NAMALWA (cell line): ENCODE results near the gene ATP8B3.

Experiments
- DNase-seq: peaks from one replicate; pipeline ENCODE4 v3.0.0-alpha.2; 2015; ENCODE audit warnings: low spot score

ATP8B3 gene, protein sequence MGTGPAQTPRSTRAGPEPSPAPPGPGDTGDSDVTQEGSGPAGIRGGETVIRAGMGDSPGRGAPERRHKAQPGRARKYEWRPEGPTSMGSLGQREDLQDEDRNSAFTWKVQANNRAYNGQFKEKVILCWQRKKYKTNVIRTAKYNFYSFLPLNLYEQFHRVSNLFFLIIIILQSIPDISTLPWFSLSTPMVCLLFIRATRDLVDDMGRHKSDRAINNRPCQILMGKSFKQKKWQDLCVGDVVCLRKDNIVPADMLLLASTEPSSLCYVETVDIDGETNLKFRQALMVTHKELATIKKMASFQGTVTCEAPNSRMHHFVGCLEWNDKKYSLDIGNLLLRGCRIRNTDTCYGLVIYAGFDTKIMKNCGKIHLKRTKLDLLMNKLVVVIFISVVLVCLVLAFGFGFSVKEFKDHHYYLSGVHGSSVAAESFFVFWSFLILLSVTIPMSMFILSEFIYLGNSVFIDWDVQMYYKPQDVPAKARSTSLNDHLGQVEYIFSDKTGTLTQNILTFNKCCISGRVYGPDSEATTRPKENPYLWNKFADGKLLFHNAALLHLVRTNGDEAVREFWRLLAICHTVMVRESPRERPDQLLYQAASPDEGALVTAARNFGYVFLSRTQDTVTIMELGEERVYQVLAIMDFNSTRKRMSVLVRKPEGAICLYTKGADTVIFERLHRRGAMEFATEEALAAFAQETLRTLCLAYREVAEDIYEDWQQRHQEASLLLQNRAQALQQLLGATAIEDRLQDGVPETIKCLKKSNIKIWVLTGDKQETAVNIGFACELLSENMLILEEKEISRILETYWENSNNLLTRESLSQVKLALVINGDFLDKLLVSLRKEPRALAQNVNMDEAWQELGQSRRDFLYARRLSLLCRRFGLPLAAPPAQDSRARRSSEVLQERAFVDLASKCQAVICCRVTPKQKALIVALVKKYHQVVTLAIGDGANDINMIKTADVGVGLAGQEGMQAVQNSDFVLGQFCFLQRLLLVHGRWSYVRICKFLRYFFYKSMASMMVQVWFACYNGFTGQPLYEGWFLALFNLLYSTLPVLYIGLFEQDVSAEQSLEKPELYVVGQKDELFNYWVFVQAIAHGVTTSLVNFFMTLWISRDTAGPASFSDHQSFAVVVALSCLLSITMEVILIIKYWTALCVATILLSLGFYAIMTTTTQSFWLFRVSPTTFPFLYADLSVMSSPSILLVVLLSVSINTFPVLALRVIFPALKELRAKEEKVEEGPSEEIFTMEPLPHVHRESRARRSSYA (N-terminal part only)

DNA sequence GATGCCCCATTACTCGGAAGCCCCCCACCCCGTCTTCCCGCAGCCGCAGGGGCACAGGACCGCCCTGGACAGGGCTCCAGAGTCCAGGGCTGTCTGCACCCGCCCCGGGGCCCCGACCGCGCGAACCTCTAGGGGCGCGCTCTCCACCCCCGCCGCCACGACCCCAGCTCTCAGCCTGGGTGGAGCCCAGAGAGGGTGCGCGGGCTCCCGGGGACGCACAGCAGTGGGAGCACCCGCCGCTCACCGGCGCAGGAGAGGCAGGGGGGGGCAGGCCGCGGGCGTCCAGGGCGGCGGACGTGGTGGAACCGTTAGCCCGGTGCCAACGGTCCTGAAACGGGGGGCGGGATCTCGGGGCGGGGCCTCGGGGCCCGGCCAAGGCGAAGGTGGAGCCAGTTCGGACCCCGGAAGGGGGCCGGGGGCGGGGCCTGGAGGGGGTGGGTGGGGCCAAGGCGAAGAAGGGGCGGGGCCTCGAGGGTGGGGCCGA is at the start of gene ATP8B3:
ATP8B3 (minus strand) TSS at position 335 of the 484 bp plus-strand sequence. CDS start 540 bp downstream, outside the sequence.
- peak; percentile 77 for DNase-seq

DNA sequence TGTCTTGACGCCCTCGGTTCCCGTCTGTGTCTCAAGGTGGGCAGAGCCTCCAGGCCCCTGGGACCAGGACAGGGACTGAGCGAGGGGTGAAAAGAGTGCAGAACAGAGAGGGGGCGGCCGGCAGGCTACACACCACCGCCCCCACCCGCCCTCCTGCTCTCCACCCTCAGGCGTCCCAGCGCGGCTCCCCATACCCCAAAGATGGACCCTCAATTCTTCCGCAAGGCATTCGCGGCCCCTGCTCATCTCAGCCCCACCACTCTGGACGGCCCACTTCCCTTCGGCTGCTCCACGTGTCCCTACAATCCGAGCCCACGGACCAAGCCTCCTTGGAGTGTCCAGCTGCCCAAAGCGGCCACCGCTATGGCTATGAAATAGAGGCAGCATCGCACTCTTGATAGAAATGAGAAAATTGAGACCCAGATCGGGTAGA is 49.5 kb upstream of the ATP8B3 start:
- no peak for DNase-seq

DNA sequence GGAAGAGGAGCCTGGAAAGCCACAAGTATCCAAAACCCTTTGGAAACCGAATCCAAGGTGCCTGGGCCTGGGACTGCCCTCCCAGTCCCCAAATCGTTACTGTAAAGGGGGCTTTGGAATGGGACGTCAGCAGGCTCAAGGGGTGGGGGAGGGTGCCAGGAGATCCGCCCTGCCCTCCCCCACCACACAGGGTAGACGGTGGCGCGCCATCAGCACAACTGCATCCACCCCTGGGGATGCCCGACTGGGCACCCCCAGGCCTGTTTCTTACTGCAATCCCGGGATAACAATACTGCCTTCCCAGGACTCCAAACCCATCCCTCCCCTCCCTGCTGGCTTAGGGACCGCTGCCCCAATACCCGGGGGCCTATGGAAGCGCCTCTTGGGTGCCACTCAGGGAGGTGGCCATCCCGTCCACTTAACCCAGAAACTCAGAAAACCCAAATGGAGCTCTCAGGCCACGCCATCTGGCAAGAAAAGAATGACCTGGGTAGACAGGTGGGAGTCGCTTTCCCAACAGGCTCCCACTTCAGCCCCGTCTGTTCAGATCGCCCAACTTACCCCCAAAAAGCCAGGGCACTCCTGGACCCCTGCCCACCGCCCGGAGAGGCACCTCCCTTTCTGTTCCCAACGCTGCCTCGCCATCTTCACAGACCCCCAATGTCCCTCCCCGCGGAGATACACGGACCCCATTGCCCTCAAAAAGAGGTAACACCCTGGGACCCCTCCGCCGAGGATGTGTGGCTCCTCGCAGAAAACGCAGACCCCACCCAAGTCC is 48.9 kb upstream of the ATP8B3 start:
- DNase-seq, result no peak

GRCh38 chr19:1860042-1860775 is 48.1 kb upstream of the ATP8B3 start:
- peak; percentile 53 for DNase-seq

GRCh38 chr19:1859331-1859781 is 47.3 kb upstream of the ATP8B3 start:
- DNase-seq, result no peak

DNA sequence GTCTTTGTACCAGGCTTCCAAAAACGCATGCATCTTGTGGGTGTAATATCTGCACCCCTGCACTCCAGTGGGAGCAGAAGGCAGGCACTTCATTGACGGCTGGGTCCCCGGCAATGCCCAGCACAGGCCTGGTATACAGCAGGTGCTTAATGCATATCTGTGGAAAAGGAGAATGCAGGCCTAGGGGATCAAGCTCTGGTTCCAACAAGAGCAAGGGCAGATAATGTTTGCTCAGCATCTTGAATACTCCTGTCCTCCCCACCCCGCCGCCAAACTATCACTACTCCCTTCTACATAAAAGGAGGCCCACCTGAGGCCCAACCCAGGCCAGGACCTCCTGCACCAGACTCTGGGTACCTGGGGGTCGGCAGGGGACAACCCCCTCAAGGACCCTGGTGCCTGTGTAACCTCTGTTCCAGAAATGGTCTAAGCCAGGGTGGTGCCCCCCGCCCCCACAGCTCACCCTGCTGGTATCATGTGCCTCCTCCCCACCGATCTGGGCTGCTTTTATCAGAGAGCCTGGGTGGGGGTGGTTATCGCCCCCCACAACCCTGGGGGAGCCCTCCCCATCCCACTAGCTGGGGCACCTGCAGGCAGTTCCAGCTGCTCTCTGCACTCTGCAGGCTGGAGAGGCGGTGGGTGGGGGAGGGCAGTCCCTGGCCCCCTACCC is 46.5 kb upstream of the ATP8B3 start:
- DNase-seq, result peak; percentile 44

- no peak for DNase-seq
These were observed 45.7 kb upstream of the ATP8B3 start for GRCh38 chr19:1857648-1858326.

GRCh38 chr19:1856698-1857603 is 44.9 kb upstream of the ATP8B3 start:
- DNase-seq, result peak; percentile 83

DNA sequence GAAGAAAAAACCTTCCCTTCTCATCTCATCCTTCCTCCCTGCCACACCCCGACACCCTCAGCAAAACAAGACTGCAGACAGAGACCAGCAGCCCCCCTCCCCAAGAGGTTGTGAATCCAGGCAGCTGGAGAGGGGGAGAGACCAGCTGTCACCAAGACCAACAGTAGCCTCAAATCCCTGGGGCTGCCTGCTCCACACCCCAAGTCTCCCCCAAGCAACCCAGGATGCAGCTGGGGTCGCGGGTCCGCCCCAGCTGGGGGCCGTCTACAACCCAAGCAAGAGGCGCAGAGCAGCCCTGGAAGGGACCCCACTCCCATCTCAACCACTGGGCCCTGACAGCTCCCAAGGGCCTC is 44.2 kb upstream of the ATP8B3 start:
- DNase-seq, result peak; percentile 73

- peak; percentile 62 for DNase-seq
These were observed 43.8 kb upstream of the ATP8B3 start for GRCh38 chr19:1855828-1856255.

DNA sequence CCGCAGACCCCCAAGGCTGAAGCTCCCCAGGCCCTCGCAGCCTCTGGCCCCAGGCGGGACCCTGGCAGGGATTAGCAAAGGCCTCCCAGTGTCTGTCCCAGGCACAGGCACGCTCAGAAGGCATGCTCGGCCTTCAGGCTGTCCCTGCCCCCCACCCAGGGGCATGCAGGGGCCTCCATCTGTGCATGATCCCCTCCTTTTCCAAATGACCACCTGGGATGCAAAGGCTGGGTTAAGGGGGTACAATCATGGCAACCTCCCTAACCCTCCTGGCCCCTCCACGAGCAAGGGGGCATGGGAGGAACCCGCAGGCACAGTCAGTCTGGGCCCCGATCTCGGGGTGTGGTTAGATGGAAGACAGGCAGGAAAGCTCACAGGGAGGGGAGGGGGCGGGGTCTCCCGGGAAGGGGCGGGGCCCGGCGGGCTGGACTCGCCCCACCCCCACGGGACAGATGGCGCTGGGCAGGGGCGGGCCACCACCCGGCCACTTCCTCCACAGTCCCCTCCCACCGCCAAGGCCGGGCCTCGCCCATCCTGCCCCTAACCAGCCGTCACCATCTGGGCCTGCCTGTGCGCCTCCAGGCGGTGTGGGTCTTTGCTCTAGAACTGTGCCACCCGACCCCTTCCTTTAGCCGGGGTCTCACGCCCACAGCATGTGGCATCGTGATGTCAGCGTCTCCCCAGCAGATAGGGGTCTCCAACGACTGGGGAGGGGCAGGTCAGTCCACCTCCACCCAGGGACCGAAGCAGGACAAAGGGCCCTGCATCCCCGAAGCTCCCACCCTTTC is 43.2 kb upstream of the ATP8B3 start:
- DNase-seq, result peak; percentile 90

- no peak for DNase-seq
These were observed 42.5 kb upstream of the ATP8B3 start for GRCh38 chr19:1854542-1855039.

GRCh38 chr19:1854039-1854541 is 42.0 kb upstream of the ATP8B3 start:
- no peak for DNase-seq

GRCh38 chr19:1853295-1854038 is 41.4 kb upstream of the ATP8B3 start:
- peak; percentile 90 for DNase-seq

- no peak for DNase-seq
These were observed 40.6 kb upstream of the ATP8B3 start for GRCh38 chr19:1852581-1853128.
